22Rv1 (cell line): ENCODE data around the gene STMN1.
"Not testable (repeated sequence)": the region's sequence is repeated elsewhere in the genome, so short reads cannot be mapped to it uniquely, and the experiment has no call there.

Experiments
- H3K27ac ChIP-seq: fragments of 450-650 bp; 2 replicates; pipeline ENCODE4 v1.5.1; 2017
- CTCF ChIP-seq: fragments of 450-650 bp; IDR thresholded peaks from 2 replicates; pipeline ENCODE4 v1.5.1; 2017; ENCODE audit warnings: mild to moderate bottlenecking
- ZFX ChIP-seq: fragments of 450-650 bp; IDR thresholded peaks from 2 replicates; pipeline ENCODE4 v1.6.1; 2017; ENCODE audit warnings: antibody characterized with exemption, borderline replicate concordance

Gene STMN1

GRCh38 chr1:25944986-25945385 lies 38.8 kb upstream of the STMN1 start:
- H3K27ac ChIP-seq: no peak overlapping the region
- TF ChIP-seq CTCF (no peak), ZFX (no peak)

GRCh38 chr1:25943511-25943910 lies 37.3 kb upstream of the STMN1 start:
- not testable (repeated sequence) for H3K27ac ChIP-seq

GRCh38 chr1:25936947-25937346 lies 30.7 kb upstream of the STMN1 start:
- no peak for TF ChIP-seq CTCF
- TF ChIP-seq ZFX: no peak
- no peak overlapping the region for H3K27ac ChIP-seq

GRCh38 chr1:25933479-25934365 lies 27.5 kb upstream of the STMN1 start:
- no peak overlapping the region for H3K27ac ChIP-seq
- TF ChIP-seq CTCF: no peak
- no peak for TF ChIP-seq ZFX

GRCh38 chr1:25932811-25933400 lies 26.7 kb upstream of the STMN1 start:
- not testable (repeated sequence) for H3K27ac ChIP-seq

GRCh38 chr1:25932321-25932720 lies 26.1 kb upstream of the STMN1 start:
- H3K27ac ChIP-seq: no peak overlapping the region
- TF ChIP-seq CTCF (no peak), ZFX (no peak)

GRCh38 chr1:25929016-25929415 lies 22.8 kb upstream of the STMN1 start:
- H3K27ac ChIP-seq: no peak overlapping the region
- TF ChIP-seq CTCF (no peak), ZFX (no peak)

GRCh38 chr1:25927521-25928265 lies 21.5 kb upstream of the STMN1 start:
- TF ChIP-seq ZFX (no peak), CTCF (no peak)
- no peak overlapping the region for H3K27ac ChIP-seq
